ENCODE data around the gene MGAT4D.

The MGAT4D gene

GRCh38 chr4:140523370-140523856 is 25.3 kb upstream of the MGAT4D start:
- TF ChIP-seq FOXP2 (optimal IDR thresholded peaks at IDR 0.05; ENCODE audit: borderline replicate concordance, extremely low read depth, extremely low read length, insufficient read depth) (no peak), SIN3A (IDR thresholded peaks at IDR 0.05; ENCODE audit: borderline replicate concordance, insufficient read depth, low read length) (no peak), POLR2AphosphoS5 (IDR thresholded peaks at IDR 0.05; ENCODE audit: low read depth, low read length) (no peak), REST (IDR thresholded peaks at IDR 0.05; ENCODE audit: insufficient read depth in 1 of 2, low read depth in 2 of 2, low read length in 2 of 2) (no peak), TAF1 (IDR thresholded peaks at IDR 0.05; ENCODE audit: borderline replicate concordance, insufficient read depth, low read length) (no peak; the same call in 1 of the 2 replicates)

GRCh38 chr4:140515423-140515822 is 17.3 kb upstream of the MGAT4D start:
- TF ChIP-seq SIN3A (IDR thresholded peaks at IDR 0.05; ENCODE audit: borderline replicate concordance, insufficient read depth, low read length), result no peak
- TF ChIP-seq POLR2AphosphoS5 (IDR thresholded peaks at IDR 0.05; ENCODE audit: low read depth, low read length), result no peak
- no peak for TF ChIP-seq TAF1 (IDR thresholded peaks at IDR 0.05; ENCODE audit: borderline replicate concordance, insufficient read depth, low read length)
- TF ChIP-seq FOXP2 (optimal IDR thresholded peaks at IDR 0.05; ENCODE audit: borderline replicate concordance, extremely low read depth, extremely low read length, insufficient read depth), result no peak

- no peak for TF ChIP-seq POLR2AphosphoS5 (IDR thresholded peaks at IDR 0.05; ENCODE audit: low read depth, low read length)
- no peak for TF ChIP-seq REST (IDR thresholded peaks at IDR 0.05; ENCODE audit: insufficient read depth in 1 of 2, low read depth in 2 of 2, low read length in 2 of 2)
- no peak for TF ChIP-seq TAF1 (IDR thresholded peaks at IDR 0.05; ENCODE audit: borderline replicate concordance, insufficient read depth, low read length)
- TF ChIP-seq SIN3A (IDR thresholded peaks at IDR 0.05; ENCODE audit: borderline replicate concordance, insufficient read depth, low read length), result no peak
- TF ChIP-seq FOXP2 (optimal IDR thresholded peaks at IDR 0.05; ENCODE audit: borderline replicate concordance, extremely low read depth, extremely low read length, insufficient read depth), result no peak
These were observed 6.2 kb upstream of the MGAT4D start for GRCh38 chr4:140504261-140504660.

GRCh38 chr4:140499391-140499790 is 1.3 kb upstream of the MGAT4D start:
- TF ChIP-seq SIN3A (IDR thresholded peaks at IDR 0.05; ENCODE audit: borderline replicate concordance, insufficient read depth, low read length) (no peak), TAF1 (IDR thresholded peaks at IDR 0.05; ENCODE audit: borderline replicate concordance, insufficient read depth, low read length) (no peak), REST (IDR thresholded peaks at IDR 0.05; ENCODE audit: insufficient read depth in 1 of 2, low read depth in 2 of 2, low read length in 2 of 2) (no peak), POLR2AphosphoS5 (IDR thresholded peaks at IDR 0.05; ENCODE audit: low read depth, low read length) (no peak), FOXP2 (optimal IDR thresholded peaks at IDR 0.05; ENCODE audit: borderline replicate concordance, extremely low read depth, extremely low read length, insufficient read depth) (no peak)

- TF ChIP-seq FOXP2 (optimal IDR thresholded peaks at IDR 0.05; ENCODE audit: borderline replicate concordance, extremely low read depth, extremely low read length, insufficient read depth), result no peak
- no peak for TF ChIP-seq TAF1 (IDR thresholded peaks at IDR 0.05; ENCODE audit: borderline replicate concordance, insufficient read depth, low read length)
- TF ChIP-seq SIN3A (IDR thresholded peaks at IDR 0.05; ENCODE audit: borderline replicate concordance, insufficient read depth, low read length), result no peak
- no peak for TF ChIP-seq REST (IDR thresholded peaks at IDR 0.05; ENCODE audit: insufficient read depth in 1 of 2, low read depth in 2 of 2, low read length in 2 of 2)
- no peak for TF ChIP-seq POLR2AphosphoS5 (IDR thresholded peaks at IDR 0.05; ENCODE audit: low read depth, low read length)
These were observed 717 bp downstream of the MGAT4D start for GRCh38 chr4:140497405-140497746.
